ENCODE measurements around the gene RILPL2.
A peak's percentile ranks its signal among the peaks of the same experiment; 100 is the strongest.
"Not testable (repeated sequence)": the region's sequence is repeated elsewhere in the genome, so short reads cannot be mapped to it uniquely, and the experiment has no call there.

The RILPL2 gene

DNA sequence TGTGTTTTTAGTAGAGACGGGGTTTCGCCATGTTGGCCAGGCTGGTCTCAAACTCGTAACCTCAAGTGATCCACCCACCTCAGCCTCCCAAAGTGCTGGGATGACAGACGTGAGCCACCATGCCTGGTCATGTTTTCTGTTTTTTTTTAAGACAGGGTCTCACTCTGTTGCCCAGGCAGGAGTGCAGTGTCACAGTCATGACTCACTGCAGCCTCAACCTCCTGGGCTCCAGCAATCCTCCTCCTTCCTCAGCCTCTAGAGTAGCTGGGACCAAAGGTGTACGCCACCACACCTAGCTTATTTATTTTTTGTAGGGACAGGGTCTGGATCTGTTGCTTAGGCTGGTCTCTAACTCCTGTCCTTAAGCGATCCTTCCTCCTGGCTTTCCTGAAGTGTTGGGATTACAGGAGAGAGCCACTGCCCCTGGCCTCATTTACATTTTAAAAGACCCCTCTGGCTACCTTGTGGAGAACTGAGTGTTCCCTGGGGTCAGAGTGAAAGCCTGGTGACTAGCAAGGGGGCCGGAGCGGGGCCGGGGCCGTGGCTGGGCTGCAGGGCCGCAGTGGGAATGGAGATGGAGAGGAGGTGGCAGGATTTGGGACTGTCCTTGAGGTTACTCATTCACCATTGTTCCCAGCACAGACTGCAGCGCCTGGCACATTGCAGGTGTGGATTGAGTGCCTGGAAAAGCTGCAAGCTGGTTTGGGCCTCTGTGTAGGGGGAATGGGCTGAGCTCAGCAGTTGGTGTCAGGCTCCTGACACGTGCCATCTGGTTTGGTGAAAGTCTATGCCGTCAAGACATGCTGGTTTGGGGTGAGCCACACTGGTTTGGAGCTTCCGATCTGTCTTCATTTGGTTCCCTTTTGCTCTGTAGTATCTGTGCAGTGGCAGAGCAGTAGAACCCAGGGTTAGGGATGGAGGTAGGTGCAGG is 34.5 kb downstream of the RILPL2 start:
- no peak for DNase-seq (ENCODE audit: low read depth)

DNA sequence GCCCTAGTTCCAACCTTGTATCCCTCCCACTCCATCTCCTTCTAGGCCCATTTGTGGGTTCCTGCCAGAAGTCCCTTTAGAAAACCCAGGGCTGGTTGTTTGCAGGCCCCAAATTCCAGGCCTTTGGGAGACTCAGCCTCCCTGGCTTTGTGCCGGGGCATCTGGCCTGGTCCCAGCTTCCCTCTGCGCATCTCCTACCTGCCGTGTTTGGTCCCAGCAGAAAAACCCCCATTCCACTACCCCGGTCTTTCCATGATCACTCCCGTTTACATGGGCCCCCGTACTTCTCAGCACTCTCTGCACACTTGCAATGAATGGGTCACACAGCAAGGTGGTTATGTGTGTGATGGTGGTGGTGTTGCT is 37.2 kb downstream of the RILPL2 start:
- no peak for DNase-seq (ENCODE audit: low read depth)

DNA sequence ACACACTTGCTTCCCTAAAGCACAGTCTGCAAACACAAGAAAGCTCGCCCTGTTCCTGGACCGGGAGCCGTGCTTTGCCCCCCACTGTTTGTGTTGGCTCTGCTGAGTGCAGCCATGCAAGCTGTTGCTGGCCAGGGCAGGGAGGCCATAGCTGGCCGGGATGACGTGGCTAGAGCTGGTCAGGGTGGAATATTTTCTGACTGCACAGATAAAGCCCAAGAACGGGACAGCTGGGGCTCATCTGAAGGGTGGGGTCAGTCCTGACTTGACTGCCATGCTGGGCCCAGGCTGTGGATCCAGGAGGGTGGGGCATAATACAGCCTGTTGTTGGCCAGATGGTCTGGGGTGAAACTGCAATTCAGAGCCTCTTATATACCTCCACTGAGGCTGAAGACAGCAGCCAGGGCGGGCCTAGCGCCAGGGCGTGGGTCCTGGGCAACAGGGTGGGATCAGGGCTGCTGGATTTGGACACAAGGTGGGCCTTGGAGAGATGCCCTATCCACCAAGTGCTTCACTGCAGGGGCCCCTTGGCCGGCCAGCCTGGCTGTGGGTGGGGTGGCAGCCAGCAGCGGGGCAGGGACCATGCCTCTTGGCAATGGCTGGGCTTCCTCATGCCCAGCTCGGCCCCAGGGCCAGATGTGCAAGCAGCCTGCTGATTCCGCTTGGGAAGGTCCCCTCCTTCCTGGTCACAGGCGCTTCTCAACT is 37.8 kb downstream of the RILPL2 start:
- DNase-seq (ENCODE audit: low read depth): peak; percentile 79

DNA sequence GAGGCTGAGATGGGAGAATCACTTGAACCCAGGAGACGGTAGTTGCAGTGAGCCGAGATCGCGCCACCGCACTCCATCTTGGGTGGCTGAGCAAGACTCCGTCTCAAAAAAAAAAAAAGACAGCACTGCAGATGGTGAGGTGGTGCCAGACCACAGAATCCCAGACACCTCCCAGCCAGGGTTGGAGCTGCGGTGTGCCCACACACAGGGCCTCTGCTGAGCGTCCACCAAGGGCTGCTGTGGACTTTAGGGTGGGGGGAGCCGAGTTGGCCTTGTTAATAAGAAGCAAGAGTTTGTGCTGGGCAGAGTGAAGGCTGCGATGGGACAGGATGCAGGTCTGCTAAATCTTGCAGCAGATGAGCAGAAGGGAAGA is 38.3 kb downstream of the RILPL2 start:
- no peak for DNase-seq (ENCODE audit: low read depth)

DNA sequence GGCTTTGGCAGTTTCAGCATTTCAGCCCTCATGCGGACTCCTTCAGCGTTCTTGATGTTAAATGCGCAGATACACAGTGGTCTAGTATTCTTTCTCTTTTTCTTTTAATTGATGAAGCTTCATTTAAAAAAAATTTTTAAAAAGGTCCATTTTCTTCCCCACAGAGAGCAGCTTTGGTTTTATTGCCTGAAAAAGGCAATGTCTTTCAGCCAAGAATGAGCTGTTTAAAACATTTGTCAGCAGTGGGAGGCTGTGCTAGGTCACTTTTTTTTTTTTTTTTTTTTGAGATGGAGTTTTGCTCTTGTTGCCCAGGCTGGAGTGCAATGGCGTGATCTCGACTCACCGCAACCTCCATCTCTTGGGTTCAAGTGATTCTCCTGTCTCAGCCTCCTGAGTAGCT is 39.1 kb downstream of the RILPL2 start:
- DNase-seq (ENCODE audit: low read depth): no peak

DNA sequence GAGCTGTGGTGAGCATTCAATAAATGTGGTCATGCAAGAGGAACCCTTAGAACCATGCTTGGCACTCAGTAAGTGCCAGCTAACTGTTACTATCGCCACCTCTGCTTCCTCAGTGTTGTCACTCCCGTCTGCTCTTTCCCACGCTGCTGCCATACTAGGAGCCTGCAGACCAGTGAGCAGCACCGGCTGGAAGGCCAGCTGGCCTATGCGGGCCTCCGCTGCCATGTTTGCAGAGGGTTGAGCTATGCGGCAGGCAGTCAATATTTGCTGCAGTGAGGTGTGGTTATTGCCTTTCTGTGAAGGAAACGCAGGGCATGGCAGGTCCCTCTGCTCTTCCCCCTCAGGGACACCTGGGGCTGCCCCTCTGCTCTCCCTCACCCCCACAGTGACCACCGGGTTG is 39.5 kb downstream of the RILPL2 start:
- no peak for DNase-seq (ENCODE audit: low read depth)

DNA sequence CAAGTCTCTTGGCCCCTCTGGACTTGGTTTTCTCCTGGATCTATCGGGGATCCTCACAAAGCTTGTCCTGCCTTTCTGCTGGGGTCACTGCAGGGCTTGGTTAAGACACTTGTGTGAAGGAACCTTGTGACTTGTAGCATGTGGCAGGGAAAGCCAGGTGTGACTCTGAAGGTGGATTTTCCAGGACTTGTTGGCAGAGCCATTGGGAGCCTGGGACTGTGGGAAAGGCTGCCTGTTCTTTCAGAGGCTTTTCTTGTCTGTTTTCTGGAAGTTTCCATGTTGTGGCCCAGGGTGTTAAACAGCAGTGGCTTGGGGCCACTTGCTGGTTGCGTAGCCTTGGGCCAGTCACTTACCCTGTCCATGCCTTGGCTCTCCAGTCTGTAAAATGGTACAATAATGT is 39.9 kb downstream of the RILPL2 start:
- no peak for DNase-seq (ENCODE audit: low read depth)

DNA sequence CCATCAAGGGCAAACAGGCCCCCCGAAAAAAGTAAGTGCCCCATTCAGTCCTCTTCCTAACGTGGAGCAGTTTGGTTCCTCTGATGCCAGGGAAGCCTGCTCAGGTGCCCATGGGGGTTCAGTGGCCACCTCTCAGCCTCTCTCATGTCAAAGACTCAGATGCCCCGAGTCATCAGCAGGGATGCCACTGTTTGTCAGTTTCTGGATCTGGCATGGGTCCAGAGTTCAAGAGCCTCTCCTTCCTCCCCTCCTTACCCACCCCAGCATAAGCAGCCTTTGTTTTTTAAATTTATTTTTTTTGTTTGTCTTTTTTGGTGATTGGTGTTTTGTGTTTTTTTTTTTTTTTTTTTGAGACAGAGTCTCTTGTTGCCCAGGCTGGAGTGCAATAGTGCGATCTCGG is 41.2 kb downstream of the RILPL2 start:
- DNase-seq (ENCODE audit: low read depth): no peak

DNA sequence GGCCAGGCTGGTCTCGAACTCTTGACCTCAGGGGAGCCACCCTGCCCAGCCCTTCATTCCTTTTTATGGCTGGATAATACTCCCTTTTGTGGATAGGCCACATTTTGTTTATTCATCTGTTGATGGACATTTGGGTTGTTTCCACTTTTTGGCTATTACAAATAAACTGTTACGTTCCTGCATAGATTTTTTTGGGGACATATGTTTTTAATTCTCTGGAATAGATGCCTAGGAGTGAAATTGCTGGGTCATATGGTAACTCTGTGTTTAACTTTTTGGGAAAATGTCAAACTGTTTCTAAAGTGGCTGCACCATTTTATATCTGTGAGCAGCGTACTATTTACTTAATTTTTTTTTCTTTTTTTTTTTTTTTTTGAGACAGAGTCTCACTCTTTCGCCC is 42.7 kb downstream of the RILPL2 start:
- no peak for DNase-seq (ENCODE audit: low read depth)

DNA sequence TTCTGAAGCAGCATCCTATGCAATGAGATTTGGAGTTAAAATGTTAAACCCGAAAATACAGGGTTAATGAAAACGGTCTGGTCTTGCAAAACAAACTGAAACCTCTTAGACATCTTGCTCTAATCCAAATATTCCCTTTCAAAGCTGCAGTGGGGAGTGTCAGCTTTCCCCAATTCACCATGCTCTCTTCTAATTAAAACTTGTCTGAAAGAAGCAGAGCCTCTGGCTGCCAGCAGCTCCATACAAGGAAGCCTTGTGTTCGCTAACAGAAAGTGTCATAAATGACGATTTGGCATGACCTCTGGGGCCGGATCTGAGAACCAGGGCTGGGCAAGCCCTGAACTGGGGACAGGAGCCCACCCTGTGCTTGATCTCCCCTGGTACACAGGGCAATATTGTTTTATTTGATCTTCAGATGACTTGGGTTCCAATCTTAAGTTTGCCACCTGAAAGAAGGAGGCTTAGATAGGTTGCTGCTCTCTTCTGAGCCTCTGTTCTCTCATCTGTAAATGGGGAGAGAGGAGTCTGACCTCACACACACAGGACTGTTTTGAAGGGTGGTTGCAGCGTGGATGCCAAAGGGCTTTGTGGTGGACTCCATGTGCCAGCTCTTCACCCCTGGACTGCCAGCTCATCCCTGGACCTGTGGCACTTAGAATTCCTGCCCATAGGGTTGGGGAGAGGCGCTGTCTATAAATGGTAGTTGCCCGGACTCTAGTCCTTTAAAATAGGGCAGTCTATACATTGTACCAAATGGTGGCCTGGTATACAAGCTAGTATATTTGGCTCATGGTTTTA is 44.7 kb downstream of the RILPL2 start:
- DNase-seq (ENCODE audit: low read depth): no peak

DNA sequence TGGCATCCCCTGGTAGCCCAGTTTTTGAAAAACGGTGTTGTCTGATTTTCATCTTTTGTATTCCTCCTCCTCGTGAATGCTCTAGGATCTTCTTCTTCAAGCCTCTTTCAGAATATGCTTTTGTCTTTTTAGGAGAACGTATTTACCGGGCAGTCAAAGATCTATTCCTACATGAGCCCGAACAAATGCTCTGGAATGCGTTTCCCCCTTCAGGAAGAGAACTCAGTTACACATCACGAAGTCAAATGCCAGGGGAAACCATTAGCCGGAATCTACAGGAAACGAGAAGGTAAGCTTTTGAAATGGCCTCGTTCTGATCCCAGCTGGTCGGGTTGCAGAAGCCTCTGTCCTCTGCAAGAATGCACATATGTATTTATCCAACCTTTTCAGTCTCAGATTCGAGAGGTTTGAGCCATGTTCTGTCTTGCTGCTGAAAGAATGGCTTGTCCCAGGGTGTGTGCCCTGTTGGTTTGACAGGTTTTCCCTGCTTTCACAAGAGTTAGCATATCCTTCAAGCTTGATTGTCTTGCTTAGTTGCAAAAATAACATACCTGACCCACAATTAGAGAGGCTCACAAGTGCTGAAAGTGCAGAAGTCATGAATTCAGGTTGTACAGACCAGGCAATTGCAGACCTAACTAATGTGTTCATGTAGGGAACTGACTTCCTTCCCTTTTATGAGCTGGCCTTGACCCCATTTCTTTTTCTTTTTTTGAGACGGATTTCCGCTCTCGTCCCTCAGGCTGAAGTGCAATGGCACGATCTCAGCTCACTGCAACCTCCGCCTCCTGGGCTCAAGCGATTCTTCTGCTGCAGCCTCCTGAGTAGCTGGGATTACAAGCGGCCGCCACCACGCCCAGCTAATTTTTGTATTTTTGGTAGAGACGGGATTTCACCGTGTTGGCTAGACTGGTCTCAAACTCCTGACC is 45.7 kb downstream of the RILPL2 start:
- DNase-seq (ENCODE audit: low read depth): no peak

DNA sequence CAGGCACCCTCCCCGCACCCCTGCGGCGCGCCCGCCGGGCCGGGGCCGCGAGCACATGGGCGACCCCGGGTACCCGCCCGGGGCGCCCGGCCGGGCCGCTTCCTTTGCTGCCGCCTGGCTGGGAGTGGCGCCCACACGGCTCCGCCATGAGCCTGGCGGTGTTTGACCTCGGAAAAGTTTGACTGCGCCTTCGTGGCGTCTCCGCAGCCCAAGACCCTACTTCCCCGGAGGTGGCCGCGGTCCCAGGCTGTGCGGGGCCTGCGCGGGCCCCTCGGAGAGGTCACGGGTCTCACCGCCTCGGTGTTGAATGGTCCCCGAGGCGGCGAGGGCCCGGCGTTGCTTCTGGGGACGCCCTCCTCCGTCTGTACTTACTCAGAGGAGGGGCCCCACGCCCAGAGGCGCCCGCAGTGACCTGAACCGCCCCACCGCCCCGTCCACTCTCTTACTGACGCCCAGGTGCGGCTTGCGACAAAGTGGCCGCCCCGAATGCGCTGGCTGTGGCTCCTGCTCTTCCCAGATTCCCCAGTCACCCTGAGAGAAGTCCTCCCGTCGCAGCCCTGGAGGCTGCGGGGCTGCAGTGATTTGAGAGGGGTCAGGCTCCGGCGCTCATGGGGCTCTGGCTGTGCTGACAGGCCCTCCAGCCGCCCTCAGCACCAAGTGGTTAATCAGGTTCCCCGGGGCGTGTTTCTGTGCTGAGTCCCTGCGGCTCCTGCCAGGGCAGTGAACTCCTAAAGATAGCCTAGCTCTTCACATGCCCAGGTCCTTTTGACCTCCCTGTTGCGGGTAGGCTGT is 46.7 kb downstream of the RILPL2 start:
- DNase-seq (ENCODE audit: low read depth): no peak

DNA sequence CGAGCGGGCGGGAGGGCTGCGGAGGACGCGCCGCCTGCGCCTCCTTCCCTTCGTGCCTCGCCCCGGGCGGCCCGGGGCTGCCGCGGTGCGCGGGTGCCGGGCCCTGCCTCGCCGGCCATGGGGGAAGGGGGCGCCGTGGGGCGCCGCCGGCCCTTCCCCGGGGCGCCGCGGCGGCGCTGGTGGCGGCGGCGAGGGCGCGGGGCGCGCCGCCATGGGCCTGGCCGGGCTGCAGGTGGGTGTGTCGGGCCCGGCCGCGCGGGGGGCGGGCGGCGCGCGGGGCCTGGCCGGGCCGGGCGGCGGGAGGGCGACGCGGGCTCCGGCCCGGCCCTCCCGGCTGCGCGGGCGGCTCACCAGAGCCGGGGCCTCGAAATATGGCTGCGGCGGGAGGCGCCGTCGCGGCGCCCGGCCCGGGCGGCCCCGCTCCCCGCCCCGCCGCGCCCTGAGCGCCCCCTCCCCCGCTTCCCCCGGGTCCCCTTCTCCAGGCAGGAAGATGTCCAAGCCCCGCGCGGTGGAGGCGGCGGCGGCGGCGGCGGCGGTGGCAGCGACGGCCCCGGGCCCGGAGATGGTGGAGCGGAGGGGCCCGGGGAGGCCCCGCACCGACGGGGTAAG is 47.4 kb downstream of the RILPL2 start:
- DNase-seq (ENCODE audit: low read depth): no peak

DNA sequence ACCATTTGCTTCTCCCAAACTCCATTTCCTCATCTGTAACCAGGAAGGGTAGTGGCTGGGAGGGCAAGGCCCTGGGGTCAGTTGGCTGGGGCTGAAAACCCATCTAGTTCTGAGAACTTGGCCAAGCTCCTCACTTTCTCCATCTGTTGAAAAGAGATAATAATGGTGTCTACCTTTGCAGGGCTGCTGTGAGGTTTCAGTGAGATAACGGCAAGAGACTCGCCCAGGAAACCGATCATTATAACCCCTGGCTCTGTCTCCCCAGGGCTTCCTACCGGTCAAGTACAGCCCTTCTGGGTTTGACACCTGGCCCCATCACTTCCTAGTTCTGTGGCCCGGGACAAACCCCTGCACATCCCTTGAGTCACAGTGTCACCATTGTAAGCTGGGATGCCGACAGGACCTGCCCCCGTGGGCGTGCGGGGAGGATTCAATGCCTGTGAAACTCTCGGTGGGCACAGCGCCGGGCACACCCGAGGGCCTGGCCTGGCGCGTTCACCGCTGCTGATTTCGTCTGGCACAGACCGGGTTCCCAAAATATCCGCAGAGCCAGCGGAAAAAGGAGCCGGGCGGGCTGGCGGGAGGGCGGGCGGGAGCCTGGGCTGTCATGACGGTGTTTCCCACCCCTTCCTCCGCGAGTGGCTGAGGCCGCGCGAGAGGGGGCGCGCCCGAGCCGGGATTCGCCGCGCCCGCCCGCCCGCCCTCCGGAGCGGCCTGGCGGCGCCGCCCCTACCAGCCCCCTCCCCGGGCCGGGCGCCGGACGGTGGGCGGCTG is 48.1 kb downstream of the RILPL2 start:
- DNase-seq (ENCODE audit: low read depth): peak; percentile 68

DNA sequence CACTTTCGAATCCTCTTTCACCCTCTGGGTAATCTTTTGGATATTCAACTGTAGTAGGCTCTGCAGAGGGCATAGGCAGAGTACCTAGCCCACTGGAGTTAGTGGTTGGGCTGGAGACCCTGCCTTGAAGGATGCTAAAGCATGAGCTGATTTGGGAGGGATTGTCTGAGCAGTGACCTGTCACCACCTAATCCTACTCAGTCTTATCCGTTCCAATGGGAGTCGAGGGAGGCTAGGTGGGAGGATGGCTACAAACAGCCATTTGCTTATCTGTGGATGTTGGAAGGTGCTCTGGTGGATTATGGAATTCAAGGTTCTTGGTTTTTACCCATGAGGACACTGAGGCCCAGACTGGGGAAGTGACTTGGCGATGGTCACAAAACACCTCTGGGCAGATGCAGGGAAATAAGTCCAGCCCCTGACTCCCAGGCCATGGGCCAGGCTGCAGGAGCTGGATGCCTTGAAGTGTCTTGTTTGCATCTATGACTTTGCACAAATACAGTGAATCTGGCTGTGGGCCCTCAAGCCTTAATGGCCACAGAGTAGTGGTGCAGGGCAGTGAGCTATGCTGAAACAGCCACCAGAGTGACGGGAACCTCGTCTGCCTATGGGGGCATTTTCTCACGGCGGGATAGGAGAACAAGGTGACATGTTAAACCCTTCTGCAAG is 48.8 kb downstream of the RILPL2 start:
- no peak for DNase-seq (ENCODE audit: low read depth)

DNA sequence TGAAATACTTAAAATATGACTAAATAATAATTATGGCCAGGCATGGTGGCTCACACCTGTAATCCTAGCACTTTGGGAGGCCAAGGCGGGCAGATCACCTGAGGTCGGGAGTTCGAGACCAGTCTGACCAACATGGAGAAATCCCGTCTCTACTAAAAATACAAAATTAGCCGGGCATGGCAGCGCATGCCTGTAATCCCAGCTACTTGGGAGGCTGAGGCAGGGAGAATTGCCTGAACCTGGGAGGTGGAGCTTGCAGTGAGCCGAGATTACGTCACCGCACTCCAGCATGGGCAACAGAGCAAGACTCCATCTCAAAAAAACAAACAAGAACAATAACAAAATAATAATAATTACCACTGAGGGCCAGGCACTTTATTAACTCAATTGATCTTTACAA is 50.9 kb downstream of the RILPL2 start:
- DNase-seq (ENCODE audit: low read depth): not testable (repeated sequence)

DNA sequence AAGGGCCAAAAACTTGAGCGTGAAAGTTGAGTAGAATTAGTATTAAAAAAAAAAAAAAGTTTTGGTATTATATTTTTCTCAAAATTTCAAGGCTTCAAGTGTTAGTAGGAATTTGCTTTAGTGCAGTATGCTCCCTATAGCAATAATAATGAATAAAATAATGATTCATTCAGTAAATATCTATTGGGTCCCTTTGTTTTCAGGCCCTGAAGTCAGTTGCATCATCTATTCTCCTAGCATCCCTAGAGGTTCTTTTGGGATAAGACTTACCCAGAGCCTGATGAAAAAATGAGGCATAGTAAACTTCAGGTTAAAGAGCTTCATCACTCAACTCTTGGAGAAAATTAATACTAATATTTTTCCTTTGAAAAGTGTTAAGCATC is 51.5 kb downstream of the RILPL2 start:
- DNase-seq (ENCODE audit: low read depth): no peak

DNA sequence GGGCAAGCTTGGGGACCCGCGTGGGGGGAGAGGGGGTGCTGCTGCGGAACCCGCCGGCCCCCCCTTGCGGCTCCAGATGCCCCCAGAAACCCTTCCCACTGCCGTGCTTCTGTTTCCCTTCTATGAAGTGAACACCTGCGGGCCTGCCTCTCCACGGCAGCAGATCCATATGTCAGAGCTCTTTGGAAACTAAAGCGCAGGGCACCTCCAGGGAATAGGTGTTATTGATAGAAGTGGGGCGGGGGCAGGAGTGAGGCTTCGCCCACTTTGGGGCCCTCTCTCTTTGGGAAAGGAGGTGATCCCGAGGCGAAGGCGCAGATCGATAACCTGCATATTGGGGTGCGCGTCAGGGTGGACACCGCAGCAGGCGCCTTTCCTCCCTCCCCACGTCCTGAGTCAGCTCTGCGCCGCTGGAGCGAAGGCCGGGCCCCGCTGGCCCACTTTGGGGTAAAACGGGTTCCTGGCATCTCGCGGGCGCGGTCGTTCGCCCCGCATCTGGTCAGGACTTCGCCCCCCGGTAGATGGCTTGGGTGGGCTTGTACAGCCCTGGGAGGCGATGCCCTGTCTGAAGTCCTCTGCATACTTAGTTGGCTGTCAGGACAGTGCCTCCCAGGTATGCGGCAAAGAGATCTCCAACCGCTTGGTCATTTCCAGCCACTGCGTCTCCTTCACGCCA is 52.0 kb downstream of the RILPL2 start:
- no peak for DNase-seq (ENCODE audit: low read depth)

DNA sequence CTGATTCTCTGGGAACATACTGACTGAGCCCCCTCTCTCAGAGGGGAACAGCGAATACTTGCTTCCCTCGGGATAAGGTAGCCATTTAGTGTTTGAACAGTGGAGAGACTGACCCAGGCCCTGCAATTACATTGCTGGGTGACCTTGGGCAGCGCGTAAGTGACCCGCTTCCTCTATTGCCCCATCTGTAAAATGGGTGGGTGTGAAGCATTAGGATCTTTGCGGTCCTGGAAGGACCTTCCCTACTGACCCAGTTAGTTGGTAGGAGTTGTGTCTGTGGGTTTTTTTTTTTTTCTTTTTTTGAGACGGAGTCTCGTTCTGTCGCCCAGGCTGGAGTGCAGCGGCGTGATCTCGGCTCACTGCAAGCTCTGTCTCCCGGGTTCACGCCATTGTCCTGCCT is 53.8 kb downstream of the RILPL2 start:
- DNase-seq (ENCODE audit: low read depth): no peak

Measured in stromal cell of bone marrow (primary cell).